ENCODE measurements around the gene MYH2.

The MYH2 gene

DNA sequence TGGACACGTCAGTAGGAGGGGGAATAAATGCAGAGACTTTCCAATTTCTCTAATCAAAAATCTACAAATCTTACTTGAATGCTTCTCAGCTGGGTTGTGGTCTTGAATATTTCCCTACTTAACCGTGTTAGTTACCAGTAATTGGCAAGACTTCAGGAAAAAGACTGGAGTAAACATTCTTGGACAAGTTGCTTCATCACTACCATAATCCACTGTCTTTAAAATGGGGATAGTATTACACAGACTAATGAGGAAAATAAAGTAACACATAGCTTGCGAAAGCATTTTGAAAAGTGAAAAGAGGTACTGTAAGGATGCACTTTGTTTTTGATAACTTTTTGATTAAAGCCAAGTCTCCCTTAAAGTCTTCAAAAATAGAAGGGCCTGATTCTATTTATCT, 49.5 kb downstream of the MYH2 start:
- H3K79me2 ChIP-seq (ENCODE audit: low read length) = no peaks in the 10 kb centered on the region
- no peaks in the 10 kb centered on the region for H3K36me3 ChIP-seq (replicated peaks; ENCODE audit: low read depth, low read length)
- no peaks in the 10 kb centered on the region for H3K9me3 ChIP-seq (ENCODE audit: insufficient read depth, low read length)
- H3K9ac ChIP-seq (ENCODE audit: low read length) = no peak overlapping the region
- no peaks in the 10 kb centered on the region for H3K27me3 ChIP-seq (ENCODE audit: low read depth, low read length)
- no peak overlapping the region for H3K4me2 ChIP-seq (ENCODE audit: low read length)
- no peak overlapping the region for H3K27ac ChIP-seq (ENCODE audit: low read length)
- no peak overlapping the region for H2AFZ ChIP-seq (ENCODE audit: low read depth, low read length)
- H4K20me1 ChIP-seq (ENCODE audit: insufficient read depth, low read length) = no peaks in the 10 kb centered on the region
- H3K4me1 ChIP-seq (ENCODE audit: low read length) = no peaks in the 10 kb centered on the region
- H3K4me3 ChIP-seq (ENCODE audit: low read length) = no peak overlapping the region
- TF ChIP-seq EZH2phosphoT487 (IDR thresholded peaks at IDR 0.05; ENCODE audit: low read depth) = no peak
- TF ChIP-seq, protein P1, sequence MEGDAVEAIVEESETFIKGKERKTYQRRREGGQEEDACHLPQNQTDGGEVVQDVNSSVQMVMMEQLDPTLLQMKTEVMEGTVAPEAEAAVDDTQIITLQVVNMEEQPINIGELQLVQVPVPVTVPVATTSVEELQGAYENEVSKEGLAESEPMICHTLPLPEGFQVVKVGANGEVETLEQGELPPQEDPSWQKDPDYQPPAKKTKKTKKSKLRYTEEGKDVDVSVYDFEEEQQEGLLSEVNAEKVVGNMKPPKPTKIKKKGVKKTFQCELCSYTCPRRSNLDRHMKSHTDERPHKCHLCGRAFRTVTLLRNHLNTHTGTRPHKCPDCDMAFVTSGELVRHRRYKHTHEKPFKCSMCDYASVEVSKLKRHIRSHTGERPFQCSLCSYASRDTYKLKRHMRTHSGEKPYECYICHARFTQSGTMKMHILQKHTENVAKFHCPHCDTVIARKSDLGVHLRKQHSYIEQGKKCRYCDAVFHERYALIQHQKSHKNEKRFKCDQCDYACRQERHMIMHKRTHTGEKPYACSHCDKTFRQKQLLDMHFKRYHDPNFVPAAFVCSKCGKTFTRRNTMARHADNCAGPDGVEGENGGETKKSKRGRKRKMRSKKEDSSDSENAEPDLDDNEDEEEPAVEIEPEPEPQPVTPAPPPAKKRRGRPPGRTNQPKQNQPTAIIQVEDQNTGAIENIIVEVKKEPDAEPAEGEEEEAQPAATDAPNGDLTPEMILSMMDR (IDR thresholded peaks at IDR 0.05; ENCODE audit: low read depth, low read length) = no peak

GRCh38 chr17:10492004-10492403, 57.5 kb downstream of the MYH2 start:
- no peak overlapping the region for H3K27ac ChIP-seq (ENCODE audit: low read length)
- TF ChIP-seq, protein P1 (IDR thresholded peaks at IDR 0.05; ENCODE audit: low read depth, low read length) = no peak
- no peak for TF ChIP-seq EZH2phosphoT487 (IDR thresholded peaks at IDR 0.05; ENCODE audit: low read depth)
- no peaks in the 10 kb centered on the region for H3K4me1 ChIP-seq (ENCODE audit: low read length)

GRCh38 chr17:10482252-10482651, 67.2 kb downstream of the MYH2 start:
- H3K36me3 ChIP-seq (replicated peaks; ENCODE audit: low read depth, low read length) = no peaks in the 10 kb centered on the region
- H2AFZ ChIP-seq (ENCODE audit: low read depth, low read length) = no peak overlapping the region
- H3K27me3 ChIP-seq (ENCODE audit: low read depth, low read length) = no peaks in the 10 kb centered on the region
- H4K20me1 ChIP-seq (ENCODE audit: insufficient read depth, low read length) = no peaks in the 10 kb centered on the region
- H3K27ac ChIP-seq (ENCODE audit: low read length) = no peak overlapping the region
- H3K9me3 ChIP-seq (ENCODE audit: insufficient read depth, low read length) = no peaks in the 10 kb centered on the region
- H3K4me3 ChIP-seq (ENCODE audit: low read length) = no peak overlapping the region
- no peak overlapping the region for H3K4me2 ChIP-seq (ENCODE audit: low read length)
- TF ChIP-seq EZH2phosphoT487 (IDR thresholded peaks at IDR 0.05; ENCODE audit: low read depth) = no peak
- TF ChIP-seq, protein P1 (IDR thresholded peaks at IDR 0.05; ENCODE audit: low read depth, low read length) = no peak
- no peak overlapping the region for H3K9ac ChIP-seq (ENCODE audit: low read length)
- no peaks in the 10 kb centered on the region for H3K4me1 ChIP-seq (ENCODE audit: low read length)
- no peaks in the 10 kb centered on the region for H3K79me2 ChIP-seq (ENCODE audit: low read length)

More at GRCh38 chr17:10492004-10492403, 57.5 kb downstream of the MYH2 start:
- Histone ChIP-seq H3K79me2 (ENCODE audit: low read length) (no peaks in the 10 kb centered on the region), H3K9me3 (ENCODE audit: insufficient read depth, low read length) (no peaks in the 10 kb centered on the region), H3K4me2 (ENCODE audit: low read length) (no peak overlapping the region), H4K20me1 (ENCODE audit: insufficient read depth, low read length) (no peaks in the 10 kb centered on the region), H3K9ac (ENCODE audit: low read length) (no peak overlapping the region), H2AFZ (ENCODE audit: low read depth, low read length) (no peak overlapping the region), H3K27me3 (ENCODE audit: low read depth, low read length) (no peaks in the 10 kb centered on the region), H3K36me3 (replicated peaks; ENCODE audit: low read depth, low read length) (no peaks in the 10 kb centered on the region), H3K4me3 (ENCODE audit: low read length) (no peak overlapping the region)

DNA sequence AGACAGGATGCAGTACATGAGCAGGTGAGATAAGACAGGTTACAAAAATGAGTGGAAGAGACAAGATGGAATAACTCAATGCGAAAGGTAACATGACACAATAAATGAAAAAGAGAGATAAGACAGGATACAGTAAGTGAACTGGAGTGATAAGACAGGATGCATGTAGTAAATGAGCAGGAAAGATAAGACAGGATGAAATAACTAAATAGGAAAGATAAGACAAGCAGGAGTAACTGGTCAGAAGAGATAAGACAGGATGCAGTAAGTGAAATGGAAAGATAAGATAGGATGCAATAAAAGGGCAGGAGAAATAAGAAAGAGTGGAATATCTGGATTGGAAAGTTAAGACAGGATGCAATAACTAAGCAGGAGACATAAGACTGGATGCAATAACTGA, 71.8 kb downstream of the MYH2 start:
- Histone ChIP-seq H3K9ac (ENCODE audit: low read length) (no peak overlapping the region), H3K27me3 (ENCODE audit: low read depth, low read length) (no peaks in the 10 kb centered on the region), H3K9me3 (ENCODE audit: insufficient read depth, low read length) (no peaks in the 10 kb centered on the region), H4K20me1 (ENCODE audit: insufficient read depth, low read length) (no peaks in the 10 kb centered on the region), H3K27ac (ENCODE audit: low read length) (no peak overlapping the region), H2AFZ (ENCODE audit: low read depth, low read length) (no peak overlapping the region), H3K79me2 (ENCODE audit: low read length) (no peaks in the 10 kb centered on the region), H3K4me1 (ENCODE audit: low read length) (no peaks in the 10 kb centered on the region), H3K4me2 (ENCODE audit: low read length) (no peak overlapping the region), H3K4me3 (ENCODE audit: low read length) (no peak overlapping the region), H3K36me3 (replicated peaks; ENCODE audit: low read depth, low read length) (no peaks in the 10 kb centered on the region)
- no peak for TF ChIP-seq EZH2phosphoT487 (IDR thresholded peaks at IDR 0.05; ENCODE audit: low read depth)
- TF ChIP-seq, protein P1 (IDR thresholded peaks at IDR 0.05; ENCODE audit: low read depth, low read length) = no peak
